HepG2 (cell line): ENCODE results near the gene TGM6. TPM values are rescaled to one million over a fixed set of nuclear protein-coding genes. Genes with fewer than 3 reads are reported as not detected.

ENCODE experiments used
- ATAC-seq: fragments of 200-7000 bp; cut with Tn5 transposase; 3 replicates; pipeline ENCODE4 v1.9.1; 2020; ENCODE audit warnings: mild to moderate bottlenecking, moderate library complexity
- BruUV-seq: library from RNA; stranded (reverse); fragments of 400-500 nt; replicated peaks from 2 replicates; lab custom pipeline; 2021; lab: Mats Ljungman, UMichigan
- CTCF ChIA-PET: fragments of 300-600 bp; formaldehyde crosslinking; extraction: SDS; loops from one replicate; lab custom pipeline; 2021; ENCODE audit warnings: low total read pairs, inconsistent platforms, low intra/inter-chr PET ratio; lab: Yijun Ruan, JAX
- POLR2A ChIA-PET: fragments of 350-600 bp; sonication (Branson Sonifier 250); formaldehyde crosslinking; loops from one replicate; lab custom pipeline; 2020; ENCODE audit warnings: antibody characterized with exemption, inconsistent platforms; lab: Yijun Ruan, JAX
- DNase-seq: peaks from one replicate; pipeline ENCODE4 v3.0.0-alpha.2; 2015; ENCODE audit warnings: low spot score
- FAIRE-seq: peaks from 3 replicates; lab custom pipeline; 2011; peaks lifted over from hg19 to GRCh38; lab: Jason Lieb, UNC
- H2AFZ ChIP-seq: one replicate; pipeline ENCODE4 v1.6.1; 2011; ENCODE audit warnings: low read length, inconsistent platforms
- H3K27ac ChIP-seq: fragments of 300-600 bp; 3 replicates; pipeline ENCODE4 v1.8.0; 2011; ENCODE audit warnings: mixed run types, mild to moderate bottlenecking, mixed read lengths, low read length, inconsistent platforms; ENCODE audit not compliant: insufficient read depth; ENCODE audit errors: extremely low read length
- H3K27me3 ChIP-seq, 2 experiments: fragments of 200-600 bp in 1 of 2; 2 replicates in 1 of 2; 3 replicates in 1 of 2; pipeline versions ENCODE4 v1.6.0 to v1.8.0; 2011; ENCODE audit warnings: low read length in 2 of 2, mild to moderate bottlenecking in 2 of 2, moderate library complexity in 2 of 2, inconsistent platforms in 1 of 2; ENCODE audit not compliant: insufficient read depth in 2 of 2, control insufficient read depth in 1 of 2
- H3K36me3 ChIP-seq, 2 experiments: fragments of 200-600 bp in 1 of 2; replicated peaks in 1 of 2; 2 replicates in 1 of 2; 3 replicates in 1 of 2; pipeline versions ENCODE4 v1.5.1 to v1.8.0; 2011; ENCODE audit warnings: low read length in 2 of 2, inconsistent platforms in 1 of 2; ENCODE audit not compliant: insufficient read depth in 2 of 2, control insufficient read depth in 1 of 2
- H3K4me1 ChIP-seq: 2 replicates; pipeline ENCODE4 v1.5.1; 2012; ENCODE audit warnings: low read length, inconsistent platforms; ENCODE audit not compliant: insufficient read depth
- H3K4me2 ChIP-seq: 2 replicates; pipeline ENCODE4 v1.6.0; 2011; ENCODE audit warnings: low read depth, low read length, inconsistent platforms
- H3K4me3 ChIP-seq, 3 experiments: fragments of 200-600 bp in 1 of 3; sonication (generic), shearing (Covaris generic) in 1 of 3; replicated peaks in 1 of 3; 2 replicates each; pipeline ENCODE4 v1.5.1; 2011 to 2016; ENCODE audit warnings: low read length in 3 of 3, inconsistent platforms in 2 of 3, low read depth in 2 of 3, mild to moderate bottlenecking in 2 of 3, control low read depth in 1 of 3, mixed read lengths in 1 of 3; ENCODE audit not compliant: insufficient read depth in 1 of 3
- H3K79me2 ChIP-seq: one replicate; pipeline ENCODE4 v1.6.1; 2011; ENCODE audit warnings: low read length, inconsistent platforms; ENCODE audit not compliant: insufficient read depth
- H3K9ac ChIP-seq: 2 replicates; pipeline ENCODE4 v1.6.0; 2011; ENCODE audit warnings: mild to moderate bottlenecking, low read depth, low read length, inconsistent platforms; ENCODE audit not compliant: insufficient read depth
- H3K9me3 ChIP-seq: 2 replicates; pipeline ENCODE4 v1.5.1; 2012; ENCODE audit warnings: mild to moderate bottlenecking, low read length
- H4K20me1 ChIP-seq: 2 replicates; pipeline ENCODE4 v1.6.0; 2011; ENCODE audit warnings: inconsistent platforms, mild to moderate bottlenecking, low read length, moderate library complexity; ENCODE audit not compliant: insufficient read depth
- AHR ChIP-seq: IDR thresholded peaks from 2 replicates; pipeline ENCODE4 v1.6.1; 2018; ENCODE audit warnings: missing genetic modification reagents, missing compliant biosample characterization
- BCL6 ChIP-seq: IDR thresholded peaks from 2 replicates; pipeline ENCODE4 v1.6.1; 2016; ENCODE audit warnings: missing genetic modification reagents, missing compliant biosample characterization
- FOXA3 ChIP-seq: IDR thresholded peaks from 2 replicates; pipeline ENCODE4 v1.6.1; 2016; ENCODE audit warnings: missing genetic modification reagents, missing compliant biosample characterization
- FOXK1 ChIP-seq: sonication (generic); formaldehyde crosslinking; IDR thresholded peaks from 2 replicates; pipeline ENCODE4 v1.4.0; 2020; ENCODE audit warnings: low read depth, missing genetic modification reagents, borderline replicate concordance
- FOXK2 ChIP-seq: fragments of 450-650 bp; IDR thresholded peaks from 2 replicates; pipeline ENCODE4 v1.6.1; 2016
- KDM5A ChIP-seq: fragments of 200-600 bp; sonication (generic); IDR thresholded peaks from 2 replicates; pipeline ENCODE4 v1.7.0; 2018; ENCODE audit warnings: antibody characterized with exemption, mild to moderate bottlenecking, low read length, borderline replicate concordance
- MTF1 ChIP-seq: sonication (generic); formaldehyde crosslinking; IDR thresholded peaks from 2 replicates; pipeline ENCODE4 v1.5.0; 2020; ENCODE audit warnings: missing genetic modification reagents
- PBX2 ChIP-seq: IDR thresholded peaks from 2 replicates; pipeline ENCODE4 v1.6.1; 2016; ENCODE audit warnings: control low read depth
- RARA ChIP-seq: IDR thresholded peaks from 2 replicates; pipeline ENCODE4 v1.6.1; 2016; ENCODE audit warnings: missing genetic modification reagents, missing compliant biosample characterization
- REXO4 ChIP-seq: sonication (generic); formaldehyde crosslinking; IDR thresholded peaks from 2 replicates; pipeline ENCODE4 v1.8.0; 2022; ENCODE audit warnings: missing genetic modification reagents, mild to moderate bottlenecking, borderline replicate concordance
- RNF2 ChIP-seq: fragments of 450-650 bp; conservative IDR thresholded peaks from 2 replicates; pipeline ENCODE4 v1.6.1; 2016; ENCODE audit warnings: low read depth
- TBX2 ChIP-seq: sonication (generic); formaldehyde crosslinking; IDR thresholded peaks from 2 replicates; pipeline ENCODE4 v1.5.0; 2020; ENCODE audit warnings: missing genetic modification reagents, mild to moderate bottlenecking, borderline replicate concordance
- ZBTB10 ChIP-seq: sonication (generic); formaldehyde crosslinking; IDR thresholded peaks from 2 replicates; pipeline ENCODE4 v1.4.0; 2020; ENCODE audit warnings: missing genetic modification reagents, borderline replicate concordance
- ZC3H13 ChIP-seq: sonication (generic); formaldehyde crosslinking; IDR thresholded peaks from 2 replicates; pipeline ENCODE4 v1.8.1; 2023; ENCODE audit warnings: mild to moderate bottlenecking, missing genetic modification reagents, moderate library complexity
- ZNF18 ChIP-seq: sonication (generic); formaldehyde crosslinking; IDR thresholded peaks from 2 replicates; pipeline ENCODE4 v1.8.0; 2022; ENCODE audit warnings: mild to moderate bottlenecking, missing genetic modification reagents; ENCODE audit not compliant: insufficient replicate concordance
- ZNF337 ChIP-seq: sonication (generic); formaldehyde crosslinking; IDR thresholded peaks from 2 replicates; pipeline ENCODE4 v1.5.1; 2020; ENCODE audit warnings: missing genetic modification reagents, low read depth, mild to moderate bottlenecking, borderline replicate concordance
- ZNF556 ChIP-seq: sonication (generic); formaldehyde crosslinking; IDR thresholded peaks from 2 replicates; pipeline ENCODE4 v1.4.0; 2020; ENCODE audit warnings: mild to moderate bottlenecking, missing genetic modification reagents, borderline replicate concordance
- ZNF777 ChIP-seq: sonication (generic); formaldehyde crosslinking; IDR thresholded peaks from 2 replicates; pipeline ENCODE4 v1.4.0; 2020; ENCODE audit warnings: missing genetic modification reagents
- ZNF841 ChIP-seq: sonication (generic); formaldehyde crosslinking; IDR thresholded peaks from 2 replicates; pipeline ENCODE4 v1.8.1; 2023; ENCODE audit warnings: missing genetic modification reagents, borderline replicate concordance
- WGBS: methylation state at CpG from one replicate; pipeline ENCODE4 v1.1.6; 2017; ENCODE audit warnings: low lambda C conversion rate; 5-methylcytosine and 5-hydroxymethylcytosine counted together
- in situ Hi-C: cut with HindIII; loops from 2 replicates; pipeline ENCODE4 v1.10.0; 2017; ENCODE audit warnings: low pct_unique_long_range_greater_than_20kb; ENCODE audit not compliant: extremely low pct_ligation_motif_present
- intact Hi-C: fragments of 100-400 bp; cut with micrococcal nuclease; formaldehyde crosslinking; loops from one replicate; pipeline ENCODE4 v1.10.0; 2022; ENCODE audit not compliant: unreplicated experiment
- polyA plus RNA-seq, 8 experiments: library from polyadenylated mRNA; depleted of rRNA in 3 of 8; stranded (reverse) in 7 of 8; unstranded in 1 of 8; fragments of >200 nt; fragmentation: Illumina TruSeq in 4 of 8; extraction: Trizol in 4 of 8; gene quantifications; 2 replicates each; pipeline versions ENCODE4 v1.2.1 to v1.2.3, GENCODE V29; 2011 to 2016; ENCODE audit warnings: low read depth in 4 of 8, missing spikeins in 1 of 8, mixed read lengths in 1 of 8; ENCODE audit not compliant: insufficient read depth in 1 of 8
- total RNA-seq, 5 experiments: library from RNA; depleted of rRNA; stranded (reverse); fragments of >200 nt; fragmentation: Illumina TruSeq; extraction: Trizol; gene quantifications; 2 replicates each; pipeline ENCODE4 v1.2.3, GENCODE V29; 2016; ENCODE audit warnings: low read depth in 1 of 5

The TGM6 gene
- total and polyA plus RNA-seq, 2 of the 13 experiments (the other 11 are each of a cell fraction or from before 2014, with no cell fraction given): not detected

GRCh38 chr20:2476742-2477615 lies 96.3 kb downstream of the TGM6 start:
- Histone ChIP-seq H3K9me3 (no peaks in the 10 kb centered on the region; the same call in 1 of the 2 replicates), H3K4me1 (peaks cover 28% of the 10 kb centered on the region), H2AFZ (no peak overlapping the region), H3K4me2 (no peak overlapping the region), H3K27ac (peak overlapping the region; percentile 54), H4K20me1 (no peaks in the 10 kb centered on the region), H3K27me3 (no peaks in the 10 kb centered on the region), H3K36me3 (peaks cover 2 to 15% of the 10 kb centered on the region in 2 experiments; a peak in 4 of 5 replicates), H3K9ac (no peak overlapping the region), H3K79me2 (no peaks in the 10 kb centered on the region), H3K4me3 (no peak overlapping the region)
- ChIA-PET CTCF (interaction anchor here (0.8 to 1.0 kb wide), 2 partner anchors 22 to 90 kb away, joined by 3 read pairs; no protein-coding TSS in a partner anchor), POLR2A (interaction anchor here (0.6 to 2.4 kb wide), 10 partner anchors 9 to 374 kb away, joined by 3 to 10 read pairs (median 3); partner anchors contain the start of genes NOP56 and ZNF343)
- ATAC-seq (peak; percentile 76), DNase-seq (peak; percentile 60), FAIRE-seq (peak; percentile 76)
- intact Hi-C loops (loop anchor here (1.0 to 2.0 kb wide), 2 partner anchors 32 to 48 kb away; no protein-coding TSS in a partner anchor), in situ Hi-C loops (no loop called here)
- no TSS peak for BruUV-seq
- 62% methylated on average over 5 of the region's 5 CpGs for WGBS
- TF ChIP-seq PBX2 (CRISPR knock-in tag) (no peak), ZC3H13 (CRISPR knock-in tag) (no peak), REXO4 (CRISPR knock-in tag) (no peak), FOXK2 (no peak), ZBTB10 (CRISPR knock-in tag) (no peak), AHR (CRISPR knock-in tag) (no peak), BCL6 (CRISPR knock-in tag) (peak; percentile 52; the same call in 1 of the 2 replicates), KDM5A (no peak), ZNF556 (CRISPR knock-in tag) (no peak), ZNF841 (no peak), FOXK1 (CRISPR knock-in tag) (no peak; the same call in 1 of the 2 replicates), ZNF18 (no peak), ZNF337 (no peak), FOXA3 (CRISPR knock-in tag) (peak; percentile 53; the same call in 1 of the 2 replicates), RARA (no peak), ZNF777 (CRISPR knock-in tag) (no peak), RNF2 (no peak), TBX2 (CRISPR knock-in tag) (no peak), MTF1 (no peak)
